Activated B cell treated with CpG ODN at 0.5 μM for 24 hours (primary cell): ENCODE data around the gene HIVEP3. TPM values are rescaled to one million over a fixed set of nuclear protein-coding genes. Genes with fewer than 3 reads are reported as not detected.

Source experiments
- ATAC-seq: fragments of 200-7000 bp; cut with Tn5 transposase; one replicate; pipeline ENCODE4 v1.10.0; 2021; ENCODE audit warnings: low read depth, mild to moderate bottlenecking, moderate library complexity
- CTCF ChIA-PET: fragments of 350-600 bp; sonication (Branson Sonifier 250); formaldehyde crosslinking; loops from one replicate; lab custom pipeline; 2021; ENCODE audit warnings: antibody characterized with exemption; lab: Charles Lee
- POLR2A ChIA-PET: fragments of 350-600 bp; sonication (Branson Sonifier 250); formaldehyde crosslinking; loops from one replicate; lab custom pipeline; 2021; ENCODE audit warnings: antibody characterized with exemption; lab: Charles Lee
- DNase-seq: peaks from one replicate; pipeline ENCODE4 v3.0.0; 2022
- H3K27ac Mint-ChIP-seq: one replicate; pipeline ENCODE4 v1.8.0; 2020; ENCODE audit warnings: mixed read lengths
- H3K27me3 Mint-ChIP-seq: one replicate; pipeline ENCODE4 v1.8.0; 2021; ENCODE audit warnings: mixed read lengths
- H3K36me3 Mint-ChIP-seq: one replicate; pipeline ENCODE4 v1.8.0; 2021; ENCODE audit warnings: low read depth, mixed read lengths
- H3K4me1 Mint-ChIP-seq: one replicate; pipeline ENCODE4 v1.8.0; 2021; ENCODE audit warnings: mixed read lengths
- H3K4me3 Mint-ChIP-seq: one replicate; pipeline ENCODE4 v1.8.0; 2020; ENCODE audit warnings: mild to moderate bottlenecking, mixed read lengths
- H3K9me3 Mint-ChIP-seq: one replicate; pipeline ENCODE4 v1.8.0; 2020; ENCODE audit warnings: mixed read lengths
- CTCF ChIP-seq: fragments of 200-600 bp; IDR thresholded peaks from one replicate; pipeline ENCODE4 v1.8.0; 2022; ENCODE audit warnings: antibody characterized with exemption, mild to moderate bottlenecking
- intact Hi-C: fragments of 100-400 bp; cut with micrococcal nuclease; formaldehyde crosslinking; loops from one replicate; pipeline ENCODE4 v1.15.1; 2024
- total RNA-seq: library from RNA; stranded (reverse); gene quantifications from 2 replicates; pipeline ENCODE4 v1.2.3, GENCODE V29; 2022

HIVEP3 gene
- total RNA-seq, 1 donor from 2014 or later = 14.4 TPM

- ChIA-PET POLR2A (no interaction called here), CTCF (no interaction called here)
- DNase-seq (no peak), ATAC-seq (no peak)
- Mint-ChIP-seq H3K4me3 (no peak overlapping the region), H3K27me3 (no peaks in the 10 kb centered on the region), H3K36me3 (peaks cover 24% of the 10 kb centered on the region), H3K4me1 (peaks cover 3% of the 10 kb centered on the region), H3K27ac (no peak overlapping the region), H3K9me3 (no peaks in the 10 kb centered on the region)
- TF ChIP-seq CTCF = no peak
- intact Hi-C loops = no loop called here
Measured at GRCh38 chr1:41510531-41511238, 408.0 kb downstream of the HIVEP3 start.

- Mint-ChIP-seq H3K27ac (no peak overlapping the region), H3K9me3 (no peaks in the 10 kb centered on the region), H3K4me1 (peaks cover 3% of the 10 kb centered on the region), H3K4me3 (no peak overlapping the region), H3K36me3 (peaks cover 24% of the 10 kb centered on the region), H3K27me3 (no peaks in the 10 kb centered on the region)
- ChIA-PET CTCF (no interaction called here), POLR2A (no interaction called here)
- DNase-seq (no peak), ATAC-seq (no peak)
- intact Hi-C loops = no loop called here
- no peak for TF ChIP-seq CTCF
Measured at GRCh38 chr1:41509270-41509671, 409.5 kb downstream of the HIVEP3 start.

- intact Hi-C loops = no loop called here
- Mint-ChIP-seq H3K27ac (no peak overlapping the region), H3K27me3 (no peaks in the 10 kb centered on the region), H3K36me3 (peaks cover 21% of the 10 kb centered on the region), H3K4me3 (no peak overlapping the region), H3K4me1 (peaks cover 5% of the 10 kb centered on the region), H3K9me3 (no peaks in the 10 kb centered on the region)
- ChIA-PET CTCF (interaction anchor here (1.0 kb wide), 1 partner anchor 8 kb away, joined by 5 read pairs; no protein-coding TSS in a partner anchor), POLR2A (no interaction called here)
- TF ChIP-seq CTCF = no peak
- ATAC-seq (no peak), DNase-seq (no peak)
Measured at GRCh38 chr1:41508290-41508689, 410.4 kb downstream of the HIVEP3 start.

GRCh38 chr1:41507836-41508235, 410.9 kb downstream of the HIVEP3 start:
- Mint-ChIP-seq H3K36me3 (peaks cover 17% of the 10 kb centered on the region), H3K27ac (no peak overlapping the region), H3K4me3 (no peak overlapping the region), H3K27me3 (no peaks in the 10 kb centered on the region), H3K9me3 (no peaks in the 10 kb centered on the region), H3K4me1 (peaks cover 5% of the 10 kb centered on the region)
- intact Hi-C loops = no loop called here
- TF ChIP-seq CTCF = no peak
- ChIA-PET CTCF (interaction anchor here (1.0 kb wide), 1 partner anchor 8 kb away, joined by 5 read pairs; no protein-coding TSS in a partner anchor), POLR2A (no interaction called here)
- ATAC-seq (no peak), DNase-seq (no peak)

DNA sequence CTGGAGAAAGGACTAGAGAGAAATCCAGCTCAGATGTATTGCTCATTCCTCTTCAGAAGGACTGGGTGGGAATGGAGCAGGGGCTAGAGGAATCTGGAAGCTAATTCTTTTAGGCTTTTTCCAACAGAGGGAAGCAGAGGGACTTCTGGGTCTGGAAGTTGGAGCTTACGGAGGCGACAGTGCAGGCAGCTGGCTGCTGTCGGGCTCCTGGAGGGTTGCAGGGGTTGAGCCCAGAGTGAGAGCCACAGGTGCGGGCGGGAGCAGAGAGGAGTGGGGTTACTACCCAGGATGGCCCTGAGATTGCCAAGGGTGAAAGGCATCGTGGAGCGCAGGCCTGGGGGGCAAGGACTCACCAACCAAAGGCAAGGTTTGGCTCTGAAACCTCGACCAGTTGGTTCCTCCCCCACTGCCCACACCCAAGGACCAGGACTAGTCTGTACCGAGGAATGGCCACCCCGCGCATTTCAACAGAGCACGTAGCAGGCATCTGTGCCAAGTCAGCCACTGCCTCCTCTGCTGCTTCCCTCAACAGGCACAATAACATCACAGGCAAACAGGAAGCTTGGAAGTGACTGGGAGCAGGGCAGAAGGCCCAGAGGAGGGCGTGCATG, 411.5 kb downstream of the HIVEP3 start:
- ATAC-seq = no peak
- no peaks in the 10 kb centered on the region for H3K9me3 Mint-ChIP-seq
- ChIA-PET CTCF (interaction anchor here (1.1 kb wide), 1 partner anchor 8 kb away, joined by 3 read pairs; no protein-coding TSS in a partner anchor), POLR2A (no interaction called here)
- intact Hi-C loops = no loop called here
- DNase-seq = no peak
- no peak overlapping the region for H3K4me3 Mint-ChIP-seq
- peaks cover 5% of the 10 kb centered on the region for H3K4me1 Mint-ChIP-seq
- H3K36me3 Mint-ChIP-seq = peaks cover 16% of the 10 kb centered on the region
- no peak for TF ChIP-seq CTCF
- no peaks in the 10 kb centered on the region for H3K27me3 Mint-ChIP-seq
- no peak overlapping the region for H3K27ac Mint-ChIP-seq
